Measurements from ENCODE around the gene CABP7.
"Not testable (repeated sequence)": the region's sequence is repeated elsewhere in the genome, so short reads cannot be mapped to it uniquely, and the experiment has no call there.

Gene CABP7

DNA sequence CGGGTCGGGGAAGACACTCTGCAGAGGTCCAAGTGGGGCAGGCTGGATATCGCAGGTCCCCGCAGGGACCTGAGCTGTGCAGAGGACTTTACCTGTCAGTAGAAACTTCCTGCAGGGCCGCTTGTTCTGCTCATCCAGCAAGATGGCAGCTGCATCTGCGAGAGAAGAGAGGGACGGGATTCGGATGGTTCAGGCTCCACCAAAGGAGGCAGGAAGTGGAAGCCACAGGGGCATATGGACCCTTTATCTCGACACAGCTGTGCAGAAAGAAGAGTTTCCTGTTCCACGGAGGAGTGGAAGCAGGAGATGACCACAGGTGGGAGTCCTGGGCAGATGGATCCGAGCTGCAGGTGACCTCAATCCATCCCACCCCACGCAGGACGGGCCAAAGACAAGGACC, 22.5 kb downstream of the CABP7 start:
- DNase-seq (ENCODE audit: insufficient read length, low spot score) = no peak
- FAIRE-seq = no peak

DNA sequence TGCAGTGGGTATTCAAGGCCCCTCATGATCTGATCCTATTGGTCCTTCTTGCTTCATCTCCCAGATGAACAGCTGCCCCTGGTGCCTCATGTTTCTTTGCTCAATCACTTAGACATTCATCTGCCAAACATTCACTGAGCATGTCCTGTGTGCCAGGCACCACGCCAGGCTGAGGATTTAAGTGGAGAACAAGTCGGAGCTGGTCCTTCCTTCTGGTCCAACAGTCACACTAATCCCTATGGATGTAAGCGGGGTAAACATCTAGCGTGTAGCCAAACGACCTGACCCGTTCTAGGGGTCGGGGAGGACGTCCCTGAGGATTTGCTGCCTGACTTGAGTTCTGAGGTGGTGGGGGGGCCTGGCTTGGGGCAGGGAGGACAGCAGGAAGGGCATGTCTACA, 25.1 kb downstream of the CABP7 start:
- DNase-seq (ENCODE audit: insufficient read length, low spot score) (no peak), FAIRE-seq (no peak)

DNA sequence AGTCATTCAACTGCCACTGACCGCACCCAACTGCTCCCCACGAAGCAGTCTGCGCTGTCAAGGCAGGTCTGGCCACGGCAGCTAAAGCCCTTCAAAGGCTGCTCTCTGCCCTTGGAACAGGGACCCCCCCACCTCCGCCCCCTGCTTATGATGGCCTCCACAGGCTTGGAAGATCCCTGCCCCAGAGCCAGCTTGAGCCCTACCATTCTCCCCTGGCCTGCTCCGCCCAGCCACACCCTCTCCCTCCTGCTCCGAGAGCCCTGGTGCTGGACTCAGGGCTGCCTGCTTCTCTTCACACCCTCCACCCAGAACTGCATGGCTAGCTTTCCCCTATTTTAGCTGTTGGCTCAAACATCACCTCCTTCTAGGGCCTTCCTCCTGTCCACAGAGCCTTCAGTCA, 28.0 kb downstream of the CABP7 start:
- no peak for DNase-seq (ENCODE audit: insufficient read length, low spot score)

DNA sequence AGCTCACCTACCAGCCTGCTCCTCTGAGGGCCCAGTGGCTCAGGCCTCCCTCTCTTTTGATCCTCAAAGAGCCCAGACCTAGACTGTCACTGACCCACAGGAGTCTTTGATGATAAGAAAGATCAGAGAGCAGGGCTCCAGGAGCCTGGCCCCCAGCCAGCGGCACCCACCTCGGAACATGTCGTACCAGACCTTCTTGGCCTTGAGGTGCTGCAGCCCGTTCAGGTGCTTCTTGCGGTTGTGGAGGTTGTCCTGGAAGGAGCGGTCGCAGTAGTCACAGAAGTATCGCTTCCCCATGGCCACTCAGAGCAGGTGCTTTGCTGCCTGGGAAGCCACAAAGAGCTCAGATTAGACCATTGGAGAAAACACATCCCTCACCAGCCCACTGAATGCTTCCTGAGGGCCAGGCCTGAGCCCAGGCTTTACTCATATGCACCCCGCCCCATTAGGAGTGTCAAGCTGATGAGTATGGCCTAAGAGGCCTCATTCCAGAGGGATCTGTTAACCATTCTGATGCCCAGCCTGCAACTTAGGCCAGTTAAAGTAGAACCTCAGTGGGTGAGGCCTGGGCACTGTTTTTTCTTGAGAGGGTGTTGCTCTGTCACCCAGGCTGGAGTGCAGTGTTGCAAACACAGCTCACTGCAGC, 28.6 kb downstream of the CABP7 start:
- DNase-seq (ENCODE audit: insufficient read length, low spot score) (no peak), FAIRE-seq (no peak)

More for the DNA sequence above, 28.0 kb downstream of the CABP7 start:
- FAIRE-seq = no peak

DNA sequence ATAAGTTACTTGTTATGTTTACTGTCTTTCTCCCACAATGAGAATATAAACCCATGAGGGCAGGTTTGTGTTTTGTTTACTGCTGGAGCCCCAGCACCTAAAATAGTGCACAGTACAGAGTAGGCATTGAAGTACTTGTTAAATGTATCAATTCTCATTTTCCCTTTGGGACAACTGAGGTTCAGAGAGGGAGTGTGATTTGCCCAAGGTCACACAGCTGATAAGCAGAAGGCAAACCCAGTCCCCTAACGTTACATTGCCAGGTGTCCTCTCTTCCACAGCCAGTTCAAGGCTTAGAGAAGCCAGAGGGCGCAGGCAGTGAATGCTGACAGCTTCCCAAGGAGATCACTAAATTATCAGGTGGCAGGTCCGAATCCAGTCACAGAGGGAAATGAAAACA, 30.2 kb downstream of the CABP7 start:
- no peak for FAIRE-seq
- no peak for DNase-seq (ENCODE audit: insufficient read length, low spot score)

DNA sequence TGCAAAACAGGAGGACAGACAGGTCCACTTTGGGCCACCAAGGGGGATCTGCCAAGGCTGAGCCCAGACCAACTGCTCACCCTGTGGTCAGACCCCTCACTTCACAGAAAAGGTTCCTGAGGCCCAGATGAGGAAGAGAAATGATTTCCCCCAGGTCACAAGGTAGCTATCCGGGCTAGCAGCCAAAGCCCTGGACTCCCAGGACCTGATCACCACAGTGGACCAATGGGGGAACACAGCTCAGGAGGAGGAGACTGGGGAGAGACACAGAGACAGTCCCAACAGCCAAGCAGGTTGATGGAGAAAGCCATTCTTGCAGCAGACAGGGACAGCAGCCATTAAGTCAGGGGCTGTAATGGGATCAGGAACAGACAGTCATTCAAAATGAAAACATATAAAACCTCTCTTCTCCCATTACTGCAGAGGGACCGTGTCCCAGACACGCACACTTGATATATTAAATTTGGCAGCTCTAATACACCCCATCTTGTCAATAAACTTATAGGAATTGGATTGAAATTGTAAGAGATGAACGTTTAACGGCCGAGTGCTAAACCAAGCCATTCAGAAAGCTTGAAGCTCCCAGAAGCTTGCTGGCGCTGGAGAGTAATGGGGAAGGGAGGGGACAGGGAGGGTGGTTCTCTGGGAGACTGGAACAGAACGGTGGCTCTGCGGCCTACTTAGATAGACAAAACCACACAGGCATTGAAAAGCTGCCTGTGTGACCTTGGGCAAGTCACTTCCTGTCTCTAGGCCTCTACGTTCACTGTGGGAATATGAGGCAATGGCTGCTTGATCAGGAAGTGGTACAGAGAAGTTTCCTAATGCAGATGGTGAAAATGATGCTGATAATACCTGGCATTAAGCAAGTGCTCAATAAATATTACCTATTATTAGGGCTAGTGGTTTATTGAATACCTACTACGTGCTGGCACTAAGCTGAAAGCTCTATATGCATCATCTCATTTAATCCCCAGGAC, 31.0 kb downstream of the CABP7 start:
- FAIRE-seq = no peak
- no peak for DNase-seq (ENCODE audit: insufficient read length, low spot score)

DNA sequence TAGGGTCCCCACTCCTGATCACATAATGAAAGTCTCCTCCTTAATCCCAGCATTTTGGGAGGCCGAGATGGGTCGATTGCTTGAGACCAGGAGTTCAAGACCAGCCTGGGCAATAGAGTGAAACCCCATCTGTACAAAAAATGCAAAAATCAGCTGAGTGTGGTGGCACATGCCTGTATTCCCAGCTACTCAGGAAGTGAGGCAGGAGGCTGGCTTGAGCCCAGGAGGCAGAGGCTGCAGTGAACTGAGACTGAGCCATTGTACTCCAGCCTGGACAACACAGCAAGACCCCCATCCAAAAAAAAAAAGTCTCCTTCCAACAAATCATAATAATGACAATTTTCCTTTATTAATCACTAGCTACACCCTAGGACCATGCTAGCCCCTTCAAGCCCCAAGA, 31.9 kb downstream of the CABP7 start:
- no peak for FAIRE-seq

DNA sequence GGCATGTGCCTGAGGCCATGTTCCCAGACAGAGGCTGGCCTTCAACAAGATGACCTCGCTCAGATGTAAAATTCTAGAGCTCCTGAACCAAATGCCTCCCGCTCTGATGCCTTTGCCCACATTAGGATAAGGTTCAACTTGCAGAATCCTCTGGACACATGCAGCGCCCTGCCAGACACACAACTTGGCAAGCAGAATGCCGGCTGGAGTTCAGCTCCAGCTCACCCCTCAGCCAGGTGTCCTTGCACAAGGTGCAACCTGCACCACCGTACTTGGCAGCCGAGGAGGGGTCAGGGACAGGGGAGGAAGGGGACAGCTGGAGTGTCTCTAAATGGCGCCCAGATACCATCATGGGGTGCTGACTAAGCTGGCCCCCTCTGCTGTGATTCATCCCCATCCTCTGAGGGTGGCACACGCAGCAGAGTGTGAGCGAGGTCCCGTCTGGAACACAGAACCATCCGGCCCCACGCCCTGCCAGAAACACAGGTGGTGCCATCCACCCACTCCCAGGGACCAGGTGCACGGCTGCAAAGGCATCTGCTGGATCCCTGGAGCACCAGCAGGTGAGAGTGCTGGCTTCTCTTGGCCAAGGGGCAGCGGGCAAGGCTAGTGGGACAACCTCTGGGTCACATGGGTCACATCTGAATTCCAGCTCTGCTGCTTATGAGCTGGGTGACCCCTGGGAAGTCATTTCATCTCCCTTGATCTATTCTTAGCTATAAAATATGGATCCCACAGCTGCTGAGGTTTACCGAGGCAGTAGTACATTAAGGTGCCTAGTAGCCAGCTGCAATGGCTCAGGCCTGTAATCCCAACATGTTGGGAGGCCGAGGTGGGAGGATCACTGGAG, 34.2 kb downstream of the CABP7 start:
- no peak for DNase-seq (ENCODE audit: insufficient read length, low spot score)
- no peak for FAIRE-seq

More for the DNA sequence above, 31.9 kb downstream of the CABP7 start:
- DNase-seq (ENCODE audit: insufficient read length, low spot score) = no peak

DNA sequence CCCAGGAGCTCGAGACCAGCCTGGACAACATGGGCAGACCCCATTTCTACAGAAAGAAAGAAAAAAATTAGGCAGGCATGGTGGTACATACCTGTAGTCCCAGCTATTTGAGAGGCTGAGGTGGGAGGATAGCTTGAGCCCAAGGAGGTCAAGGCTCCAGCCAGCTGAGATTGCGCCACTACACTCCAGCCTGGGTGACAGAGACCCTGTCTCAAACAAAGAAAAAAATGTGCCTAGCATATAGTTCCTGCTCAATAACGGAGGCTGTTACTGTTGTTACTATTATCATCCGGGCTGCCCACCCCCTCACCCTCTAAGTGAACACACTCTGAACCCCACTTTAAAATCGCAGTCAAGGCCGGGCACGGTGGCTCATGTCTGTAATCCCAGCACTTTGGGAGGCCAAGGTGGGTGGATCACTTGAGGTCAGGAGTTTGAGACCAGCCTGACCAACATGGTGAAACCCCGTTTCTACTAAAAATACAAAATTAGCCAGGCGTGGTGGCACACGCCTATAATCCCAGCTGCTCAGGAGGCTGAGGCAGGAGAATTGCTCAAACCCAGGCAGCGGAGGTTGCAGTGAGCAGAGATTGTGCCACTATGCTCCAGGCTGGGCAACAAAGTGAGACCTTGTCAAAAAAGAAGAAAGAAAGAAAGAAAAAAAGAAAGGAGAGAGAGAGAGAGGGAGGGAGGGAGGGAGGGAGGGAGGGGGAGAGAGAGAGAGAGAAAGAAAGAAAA, 35.0 kb downstream of the CABP7 start:
- not testable (repeated sequence) for DNase-seq (ENCODE audit: insufficient read length, low spot score); FAIRE-seq

DNA sequence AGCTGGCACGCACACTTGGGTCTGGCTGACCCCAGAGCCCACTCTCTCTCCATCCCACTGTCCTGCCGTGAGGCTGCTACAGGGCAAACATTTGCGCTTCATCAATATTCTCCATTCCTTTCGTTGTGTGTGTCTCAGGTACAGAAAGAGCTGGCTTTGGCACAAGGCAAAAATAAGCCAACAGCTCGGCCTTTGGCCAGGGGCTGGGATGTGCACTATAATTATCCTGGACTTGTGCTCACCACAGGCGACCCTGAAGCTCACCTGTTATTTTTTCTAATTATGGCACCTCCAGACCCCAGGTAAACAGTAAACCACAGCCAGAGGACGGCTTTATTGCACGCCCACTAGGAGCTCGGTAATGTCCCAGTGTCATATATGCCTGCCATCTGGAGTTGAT, 36.1 kb downstream of the CABP7 start:
- no peak for FAIRE-seq
- no peak for DNase-seq (ENCODE audit: insufficient read length, low spot score)

DNA sequence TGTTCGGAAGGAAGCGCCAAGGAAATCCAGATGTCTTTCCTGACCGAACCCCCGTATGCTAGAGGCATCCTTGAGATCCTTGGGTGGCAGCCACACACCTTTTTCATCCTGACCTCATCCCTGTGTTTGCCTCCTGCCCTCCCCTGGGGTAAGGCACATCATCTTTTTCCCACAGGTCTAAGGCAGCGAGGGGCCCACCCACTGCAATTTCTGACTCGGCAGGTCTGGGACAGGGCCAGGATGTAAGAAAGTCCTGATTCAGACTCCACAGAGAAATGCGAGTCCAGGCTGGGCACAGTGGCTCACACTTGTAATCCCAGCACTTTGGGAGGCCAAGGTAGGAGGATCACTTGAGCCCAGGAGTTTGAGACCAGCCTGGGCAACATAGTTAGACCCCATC, 36.5 kb downstream of the CABP7 start:
- FAIRE-seq = no peak

DNA sequence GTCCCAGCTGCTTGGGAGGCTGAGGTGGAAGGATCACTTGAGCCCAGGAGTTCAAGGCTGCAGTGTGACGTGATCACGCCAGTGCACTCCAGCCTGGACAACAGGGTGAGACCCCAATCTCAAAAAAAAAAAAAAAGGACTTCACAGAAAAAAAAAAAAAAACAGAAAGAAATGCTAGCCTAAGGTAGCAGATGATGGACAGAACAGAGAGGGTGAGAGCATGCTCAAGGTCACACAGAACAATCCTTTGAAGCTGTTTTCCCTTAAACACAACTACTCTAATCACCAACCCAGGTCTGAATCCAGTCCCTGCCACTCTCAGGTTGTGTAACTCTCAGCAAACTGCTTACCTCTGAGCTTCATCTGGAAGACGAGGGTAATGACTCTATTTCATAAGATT, 37.3 kb downstream of the CABP7 start:
- no peak for FAIRE-seq
- no peak for DNase-seq (ENCODE audit: insufficient read length, low spot score)

More for the DNA sequence above, 36.5 kb downstream of the CABP7 start:
- no peak for DNase-seq (ENCODE audit: insufficient read length, low spot score)

DNA sequence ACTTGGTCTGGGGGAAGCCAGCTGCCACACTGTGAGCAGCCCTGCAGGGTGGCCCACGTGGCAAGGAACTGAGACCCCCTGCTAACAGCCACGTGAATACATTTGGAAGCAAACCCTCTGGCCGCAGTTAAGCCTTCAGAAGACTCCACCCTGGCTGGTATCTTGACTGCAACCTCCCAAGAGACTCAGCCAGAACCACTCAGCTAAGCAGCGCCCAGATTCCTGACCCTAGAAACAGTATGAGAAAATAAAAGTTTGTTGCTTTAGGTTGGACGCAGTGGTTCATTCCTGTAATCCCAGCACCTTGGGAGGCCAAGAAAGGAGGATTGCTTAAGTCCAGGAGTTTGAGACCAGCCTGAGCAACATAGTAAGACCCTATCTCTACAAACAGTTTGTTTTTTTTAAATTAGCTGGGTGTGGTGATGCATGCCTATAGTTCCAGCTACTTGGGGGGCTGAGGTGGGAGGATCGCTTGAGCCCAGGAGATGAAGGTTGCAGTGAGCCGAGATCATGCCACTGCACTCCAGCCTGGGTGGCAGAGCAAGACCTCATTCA, 38.3 kb downstream of the CABP7 start:
- DNase-seq (ENCODE audit: insufficient read length, low spot score) = no peak
- FAIRE-seq = no peak

DNA sequence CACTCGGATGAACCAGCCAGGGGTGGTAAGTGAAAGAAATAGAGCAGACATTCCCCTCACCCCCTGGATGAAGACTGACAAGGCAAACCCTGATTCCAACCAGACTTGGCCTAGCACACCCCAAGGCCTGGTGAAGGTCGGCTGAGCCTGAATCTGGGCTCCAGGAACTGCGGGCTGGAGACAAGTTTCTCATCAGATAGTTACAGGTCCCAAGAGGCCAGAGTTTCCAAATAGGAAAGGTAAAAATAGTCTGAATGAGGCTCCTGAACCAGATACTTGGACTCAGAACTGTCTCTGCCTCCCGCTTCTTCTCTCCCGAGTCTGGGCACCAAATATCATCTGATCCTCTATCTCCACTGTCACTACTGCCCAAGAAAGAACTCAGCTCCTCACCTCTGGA, 39.2 kb downstream of the CABP7 start:
- DNase-seq (ENCODE audit: insufficient read length, low spot score) (no peak), FAIRE-seq (no peak)

DNA sequence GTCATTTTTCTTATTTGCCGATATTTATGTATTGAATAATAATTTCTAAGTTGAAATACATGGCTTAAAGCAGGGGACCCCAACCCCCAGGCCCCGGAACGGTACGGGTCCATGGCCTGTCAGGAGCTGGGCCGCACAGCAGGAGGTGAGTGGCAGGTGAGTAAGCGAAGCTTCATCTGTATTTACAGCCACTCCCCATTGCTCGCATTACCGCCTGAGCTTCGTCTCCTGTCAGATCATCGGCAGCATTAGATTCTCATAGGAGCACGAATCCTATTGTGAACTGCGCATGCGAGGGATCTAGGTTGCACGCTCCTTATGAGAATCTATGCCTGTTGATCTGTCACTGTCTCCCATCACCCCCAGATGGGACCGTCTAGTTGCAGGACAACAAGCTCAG, 42.5 kb downstream of the CABP7 start:
- DNase-seq (ENCODE audit: insufficient read length, low spot score) (no peak), FAIRE-seq (no peak)

DNA sequence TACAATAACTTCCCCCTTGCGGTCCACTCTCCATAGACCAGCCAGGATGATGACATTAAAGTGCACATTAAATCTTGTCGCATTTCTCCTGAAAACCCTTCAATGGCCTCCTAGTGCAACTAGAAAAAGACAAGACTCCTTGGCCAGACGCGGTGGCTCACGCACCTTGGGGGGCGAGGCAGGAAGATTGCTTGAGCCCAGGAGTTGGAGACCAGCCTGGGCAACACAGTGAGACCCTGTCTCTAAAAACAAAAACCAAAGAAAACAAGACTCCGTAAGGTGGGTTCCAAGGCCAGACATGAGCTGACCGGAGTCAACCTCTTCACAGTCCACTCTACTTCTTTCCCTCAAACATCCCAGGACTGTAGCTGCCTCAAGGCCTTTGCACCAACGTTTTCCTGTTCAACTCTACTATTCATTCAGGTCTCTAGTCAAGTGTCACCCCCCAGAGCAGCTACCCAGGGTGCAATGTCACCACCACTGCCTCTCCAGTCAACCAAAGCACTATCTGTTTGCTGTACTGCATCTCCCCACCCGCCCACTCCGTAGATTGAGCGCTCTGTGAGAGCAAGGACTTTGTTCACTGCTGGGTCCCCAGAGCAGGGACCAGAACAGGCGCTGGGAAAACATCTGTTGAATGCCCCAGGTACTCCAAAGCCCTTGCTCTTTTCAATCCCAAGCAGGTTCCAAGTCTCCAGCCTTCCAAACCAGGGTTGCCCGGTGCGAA, 46.3 kb downstream of the CABP7 start:
- DNase-seq (ENCODE audit: insufficient read length, low spot score) (no peak), FAIRE-seq (no peak)

DNA sequence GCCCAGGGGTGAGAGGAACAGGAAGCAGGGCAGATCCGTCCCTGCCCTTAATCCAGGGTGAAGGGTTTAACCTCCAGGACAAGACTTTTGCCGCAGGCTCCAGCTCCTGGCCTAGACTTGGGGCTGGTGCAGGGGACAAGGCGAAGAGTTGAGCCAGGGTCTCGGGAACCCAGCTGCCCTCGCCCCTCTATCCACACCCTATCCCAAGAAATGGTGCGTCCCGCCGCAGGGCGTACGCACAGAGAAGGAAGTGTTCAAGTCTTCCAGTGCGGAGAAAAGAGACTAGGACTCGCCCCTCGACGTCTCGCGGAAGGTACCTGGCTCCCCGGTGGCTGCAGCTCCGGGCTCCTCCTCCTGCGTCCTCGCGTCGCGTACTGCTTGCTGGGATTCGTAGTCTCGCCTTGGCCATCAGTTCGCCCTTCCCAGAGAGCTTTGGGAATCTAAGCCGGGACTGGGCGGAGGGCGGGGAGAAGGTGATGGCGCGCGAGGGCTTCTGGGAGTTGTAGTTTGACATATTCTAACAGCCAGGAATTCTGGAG, 46.9 kb downstream of the CABP7 start, which contains the start of gene ZMAT5:
Gene ZMAT5 (minus strand): TSS at position 376 of the 539 bp plus-strand sequence. CDS start 18,463 bp downstream, outside the sequence.
- DNase-seq (ENCODE audit: insufficient read length, low spot score) (peak; percentile 97), FAIRE-seq (no peak)

DNA sequence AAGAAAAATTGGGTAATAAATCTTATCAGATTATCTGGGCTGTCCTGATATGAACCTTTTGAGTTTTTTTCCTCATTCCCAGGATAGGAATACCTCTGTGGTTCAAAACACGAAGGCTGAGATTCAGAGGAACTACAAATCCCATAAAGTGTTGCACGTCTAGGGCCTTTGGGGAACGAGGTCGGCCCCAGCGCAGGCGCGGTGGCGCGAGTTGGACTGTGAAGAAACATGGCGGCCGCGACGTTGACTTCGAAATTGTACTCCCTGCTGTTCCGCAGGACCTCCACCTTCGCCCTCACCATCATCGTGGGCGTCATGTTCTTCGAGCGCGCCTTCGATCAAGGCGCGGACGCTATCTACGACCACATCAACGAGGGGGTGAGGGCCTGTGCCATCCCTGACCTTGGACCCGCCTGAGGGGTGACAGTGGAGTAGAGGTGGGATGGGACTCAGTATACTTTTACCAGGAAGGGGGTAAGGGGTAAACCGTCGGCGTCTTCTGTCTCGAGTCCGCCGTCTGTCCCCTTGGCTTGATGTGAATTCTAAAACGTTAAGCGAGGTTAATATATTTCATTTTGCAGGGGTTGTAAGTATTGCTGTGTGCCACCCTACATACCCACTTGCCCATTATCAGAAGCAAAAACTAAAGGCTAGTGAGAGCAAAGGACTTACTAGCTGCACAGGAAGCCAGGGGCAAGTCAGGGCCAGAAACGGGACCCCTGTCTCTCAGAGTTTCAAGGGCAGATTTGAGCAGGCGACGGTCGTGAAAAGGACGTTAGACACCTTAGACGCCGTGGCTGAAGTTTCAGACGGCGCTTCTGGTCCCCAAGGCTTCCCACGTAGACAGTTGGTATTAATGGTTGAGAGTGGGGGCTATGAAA, 47.6 kb downstream of the CABP7 start, which contains the start of gene UQCR10:
Gene UQCR10 (plus strand): TSS at position 199 of the 881 bp plus-strand sequence. CDS start 30 bp downstream, at position 229.
- FAIRE-seq = no peak
- DNase-seq (ENCODE audit: insufficient read length, low spot score) = peak; percentile 90
